Ovary (tissue), 3 donors: Measurements from ENCODE around the gene MID1.

Experiments
- EP300 ChIP-seq: sonication (generic); formaldehyde crosslinking; IDR thresholded peaks from one replicate; pipeline ENCODE4 v1.6.1; 2017; ENCODE audit warnings: antibody characterized with exemption
- POLR2A ChIP-seq: fragments of 450-650 bp; IDR thresholded peaks from one replicate; pipeline ENCODE4 v1.6.1; 2017; ENCODE audit warnings: antibody characterized with exemption, mild to moderate bottlenecking, moderate library complexity
- TF ChIP-seq, protein P1 (sequence below), 3 donors: fragments of 450-650 bp in 2 of 3; fragments of 200-600 bp in 1 of 3; IDR thresholded peaks; one replicate each; pipeline versions ENCODE4 v1.5.1 to v1.8.0; 2016 to 2022; ENCODE audit warnings: antibody characterized with exemption in 3 of 3, mild to moderate bottlenecking in 1 of 3
- donor health status: DM: no; HTN: no; CAD: no.

DNA sequence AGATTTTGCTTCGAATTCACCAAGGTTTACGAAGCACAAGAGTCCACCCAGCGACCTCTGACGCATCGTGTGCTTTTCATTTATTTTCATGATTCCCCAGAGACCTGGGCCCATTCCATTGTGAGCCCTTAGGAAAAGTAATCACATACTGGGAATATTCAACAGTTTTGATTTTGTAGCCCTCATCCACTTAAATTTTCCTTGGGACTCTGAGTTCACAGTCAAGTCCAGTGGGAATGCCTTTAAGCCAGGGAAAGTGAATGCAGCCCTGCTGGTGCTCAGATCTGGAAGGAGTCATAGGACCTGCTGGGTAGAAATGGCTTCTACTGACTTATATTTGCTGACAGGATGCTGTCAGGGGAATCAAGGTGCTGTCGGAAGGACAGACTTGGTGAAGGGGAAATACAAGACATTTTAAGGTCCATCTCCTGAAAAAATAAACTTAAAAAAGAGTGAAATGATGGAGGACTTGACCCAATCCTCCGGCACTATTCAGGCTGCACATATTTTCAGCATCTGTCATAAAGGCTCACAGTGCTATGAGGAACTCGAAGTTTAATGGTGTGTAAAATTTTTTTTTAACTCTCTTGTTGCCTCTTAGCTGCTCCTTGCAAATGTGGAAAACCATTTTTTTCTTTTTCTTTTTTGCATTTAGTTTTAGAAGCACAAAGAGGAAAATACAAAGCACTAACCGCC lies 204.9 kb downstream of the MID1 start:
- TF ChIP-seq, protein P1, sequence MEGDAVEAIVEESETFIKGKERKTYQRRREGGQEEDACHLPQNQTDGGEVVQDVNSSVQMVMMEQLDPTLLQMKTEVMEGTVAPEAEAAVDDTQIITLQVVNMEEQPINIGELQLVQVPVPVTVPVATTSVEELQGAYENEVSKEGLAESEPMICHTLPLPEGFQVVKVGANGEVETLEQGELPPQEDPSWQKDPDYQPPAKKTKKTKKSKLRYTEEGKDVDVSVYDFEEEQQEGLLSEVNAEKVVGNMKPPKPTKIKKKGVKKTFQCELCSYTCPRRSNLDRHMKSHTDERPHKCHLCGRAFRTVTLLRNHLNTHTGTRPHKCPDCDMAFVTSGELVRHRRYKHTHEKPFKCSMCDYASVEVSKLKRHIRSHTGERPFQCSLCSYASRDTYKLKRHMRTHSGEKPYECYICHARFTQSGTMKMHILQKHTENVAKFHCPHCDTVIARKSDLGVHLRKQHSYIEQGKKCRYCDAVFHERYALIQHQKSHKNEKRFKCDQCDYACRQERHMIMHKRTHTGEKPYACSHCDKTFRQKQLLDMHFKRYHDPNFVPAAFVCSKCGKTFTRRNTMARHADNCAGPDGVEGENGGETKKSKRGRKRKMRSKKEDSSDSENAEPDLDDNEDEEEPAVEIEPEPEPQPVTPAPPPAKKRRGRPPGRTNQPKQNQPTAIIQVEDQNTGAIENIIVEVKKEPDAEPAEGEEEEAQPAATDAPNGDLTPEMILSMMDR (IDR thresholded peaks at IDR 0.05) = no peak
- TF ChIP-seq POLR2A (no peak), EP300 (no peak)
